HepG2 (cell line): Measurements from ENCODE around the gene IFT172. TPM values are rescaled to one million over a fixed set of nuclear protein-coding genes. Genes with fewer than 3 reads are reported as not detected.
A peak's percentile ranks its signal among the peaks of the same experiment; 100 is the strongest.

Experiments used
- BRD4 ChIP-seq: sonication (generic); formaldehyde crosslinking; IDR thresholded peaks from 2 replicates; pipeline ENCODE4 v1.4.0; 2020; ENCODE audit warnings: missing genetic modification reagents
- CBX2 ChIP-seq, 2 experiments: fragments of 200-600 bp in 1 of 2; sonication (generic); formaldehyde crosslinking in 1 of 2; IDR thresholded peaks; 2 replicates each; pipeline versions ENCODE4 v1.7.0 to v1.8.1; 2018 to 2022; ENCODE audit warnings: low read depth in 2 of 2, low read length in 1 of 2, mild to moderate bottlenecking in 1 of 2, missing genetic modification reagents in 1 of 2
- CBX5 ChIP-seq: sonication (generic); formaldehyde crosslinking; IDR thresholded peaks from 2 replicates; pipeline ENCODE4 v1.4.0; 2020; ENCODE audit warnings: missing genetic modification reagents, borderline replicate concordance
- DMTF1 ChIP-seq: sonication (generic); formaldehyde crosslinking; IDR thresholded peaks from 2 replicates; pipeline ENCODE4 v1.4.0; 2020; ENCODE audit warnings: mild to moderate bottlenecking, missing genetic modification reagents
- ETV5 ChIP-seq: IDR thresholded peaks from 2 replicates; pipeline ENCODE4 v1.6.1; 2018; ENCODE audit warnings: missing biosample characterization, missing genetic modification reagents, inconsistent platforms, borderline replicate concordance
- KLF6 ChIP-seq: IDR thresholded peaks from 2 replicates; pipeline ENCODE4 v1.8.0; 2016; ENCODE audit warnings: missing biosample characterization, missing genetic modification reagents
- KMT2A ChIP-seq: sonication (generic); formaldehyde crosslinking; IDR thresholded peaks from 2 replicates; pipeline ENCODE4 v1.4.0; 2020; ENCODE audit warnings: missing genetic modification reagents
- NR2C2 ChIP-seq: sonication (generic); formaldehyde crosslinking; IDR thresholded peaks from 2 replicates; pipeline ENCODE4 v1.4.0; 2020; ENCODE audit warnings: missing genetic modification reagents, mild to moderate bottlenecking, moderate library complexity, borderline replicate concordance
- PREB ChIP-seq: sonication (generic); formaldehyde crosslinking; IDR thresholded peaks from 2 replicates; pipeline ENCODE4 v1.4.0; 2020; ENCODE audit warnings: missing genetic modification reagents
- RBM22 ChIP-seq: fragments of 200-400 bp; formaldehyde crosslinking; optimal IDR thresholded peaks from 2 replicates; pipeline ENCODE3; 2017; ENCODE audit warnings: mild to moderate bottlenecking, low read length, moderate library complexity
- SKI ChIP-seq: fragments of 450-650 bp; IDR thresholded peaks from one replicate; pipeline ENCODE4 v1.6.1; 2018; ENCODE audit warnings: mild to moderate bottlenecking; ENCODE audit not compliant: partially characterized antibody
- SKIL ChIP-seq: sonication (generic); formaldehyde crosslinking; IDR thresholded peaks from 2 replicates; pipeline ENCODE4 v1.8.0; 2022; ENCODE audit warnings: missing genetic modification reagents, mild to moderate bottlenecking, moderate library complexity, borderline replicate concordance
- TGIF2 ChIP-seq: IDR thresholded peaks from 2 replicates; pipeline ENCODE4 v1.6.1; 2016; ENCODE audit warnings: control low read depth, missing compliant biosample characterization
- ZNF224 ChIP-seq: sonication (generic); formaldehyde crosslinking; IDR thresholded peaks from 2 replicates; pipeline ENCODE4 v1.5.0; 2020; ENCODE audit warnings: mild to moderate bottlenecking, missing genetic modification reagents
- ZNF225 ChIP-seq: sonication (generic); formaldehyde crosslinking; IDR thresholded peaks from 2 replicates; pipeline ENCODE4 v1.4.0; 2020; ENCODE audit warnings: mild to moderate bottlenecking, missing genetic modification reagents
- ZNF343 ChIP-seq: sonication (generic); formaldehyde crosslinking; IDR thresholded peaks from 2 replicates; pipeline ENCODE4 v1.4.0; 2020; ENCODE audit warnings: mild to moderate bottlenecking, missing genetic modification reagents
- ZNF570 ChIP-seq: sonication (generic); formaldehyde crosslinking; IDR thresholded peaks from 2 replicates; pipeline ENCODE4 v1.4.0; 2020; ENCODE audit warnings: mild to moderate bottlenecking, missing genetic modification reagents, borderline replicate concordance
- ZNF619 ChIP-seq: sonication (generic); formaldehyde crosslinking; IDR thresholded peaks from 2 replicates; pipeline ENCODE4 v1.4.0; 2020; ENCODE audit warnings: mild to moderate bottlenecking, missing genetic modification reagents
- ZNF672 ChIP-seq: sonication (generic); formaldehyde crosslinking; IDR thresholded peaks from 2 replicates; pipeline ENCODE4 v1.8.1; 2022; ENCODE audit warnings: missing genetic modification reagents
- ZNF777 ChIP-seq: sonication (generic); formaldehyde crosslinking; IDR thresholded peaks from 2 replicates; pipeline ENCODE4 v1.4.0; 2020; ENCODE audit warnings: missing genetic modification reagents
- ZNF800 ChIP-seq: sonication (generic); formaldehyde crosslinking; IDR thresholded peaks from 2 replicates; pipeline ENCODE4 v1.4.0; 2020; ENCODE audit warnings: missing genetic modification reagents
- ZNF841 ChIP-seq: sonication (generic); formaldehyde crosslinking; IDR thresholded peaks from 2 replicates; pipeline ENCODE4 v1.8.1; 2023; ENCODE audit warnings: missing genetic modification reagents, borderline replicate concordance
- ZSCAN12 ChIP-seq: sonication (generic); formaldehyde crosslinking; IDR thresholded peaks from 2 replicates; pipeline ENCODE4 v1.9.0; 2021; ENCODE audit warnings: mild to moderate bottlenecking, missing genetic modification reagents
- polyA plus RNA-seq, 8 experiments: library from polyadenylated mRNA; depleted of rRNA in 3 of 8; stranded (reverse) in 7 of 8; unstranded in 1 of 8; fragments of >200 nt; fragmentation: Illumina TruSeq in 4 of 8; extraction: Trizol in 4 of 8; gene quantifications; 2 replicates each; pipeline versions ENCODE4 v1.2.1 to v1.2.3, GENCODE V29; 2011 to 2016; ENCODE audit warnings: low read depth in 4 of 8, missing spikeins in 1 of 8, mixed read lengths in 1 of 8; ENCODE audit not compliant: insufficient read depth in 1 of 8
- total RNA-seq, 5 experiments: library from RNA; depleted of rRNA; stranded (reverse); fragments of >200 nt; fragmentation: Illumina TruSeq; extraction: Trizol; gene quantifications; 2 replicates each; pipeline ENCODE4 v1.2.3, GENCODE V29; 2016; ENCODE audit warnings: low read depth in 1 of 5

IFT172 gene
- total and polyA plus RNA-seq, 2 of the 13 experiments (the other 11 are each of a cell fraction or from before 2014, with no cell fraction given) = 21.6 to 35.7 TPM

- peak; percentile 74; the same call in 1 of the 2 replicates for TF ChIP-seq PREB (CRISPR knock-in tag)
- TF ChIP-seq BRD4 (CRISPR knock-in tag) = peak; percentile 72; the same call in 1 of the 2 replicates
- TF ChIP-seq TGIF2 = peak; percentile 67; the same call in 1 of the 2 replicates
- TF ChIP-seq ZNF619 (CRISPR knock-in tag) = no peak
- no peak for TF ChIP-seq ZNF224
- peak; percentile 22; the same call in 1 of the 2 replicates for TF ChIP-seq NR2C2 (CRISPR knock-in tag)
- no peak for TF ChIP-seq CBX5 (CRISPR knock-in tag)
- TF ChIP-seq ZNF777 (CRISPR knock-in tag) = peak; percentile 22; the same call in 1 of the 2 replicates
- no peak for TF ChIP-seq CBX2 (IDR thresholded peaks at IDR 0.05; ENCODE audit: low read depth, low read length)
- no peak for TF ChIP-seq CBX2 (CRISPR knock-in tag; IDR thresholded peaks at IDR 0.05; ENCODE audit: low read depth)
- 0 out of 2 replicates have a peak, but pooled peaks have one; percentile 6 for TF ChIP-seq ZNF225 (CRISPR knock-in tag)
- no peak for TF ChIP-seq KLF6 (CRISPR knock-in tag)
- no peak for TF ChIP-seq ZNF672 (CRISPR knock-in tag)
- peak; percentile 72 for TF ChIP-seq SKI
- TF ChIP-seq ETV5 = 0 out of 2 replicates have a peak, but pooled peaks have one; percentile 20
- TF ChIP-seq SKIL (CRISPR knock-in tag) = no peak; the same call in 1 of the 2 replicates
- no peak for TF ChIP-seq RBM22
- 0 out of 2 replicates have a peak, but pooled peaks have one; percentile 82 for TF ChIP-seq ZNF570 (CRISPR knock-in tag)
- no peak for TF ChIP-seq ZNF841
- peak; percentile 74 for TF ChIP-seq KMT2A (CRISPR knock-in tag)
- TF ChIP-seq ZNF343 = 0 out of 2 replicates have a peak, but pooled peaks have one; percentile 58
- peak; percentile 60; the same call in 1 of the 2 replicates for TF ChIP-seq DMTF1 (CRISPR knock-in tag)
- TF ChIP-seq ZSCAN12 = peak; percentile 90; the same call in 1 of the 2 replicates
- peak; percentile 41; the same call in 1 of the 2 replicates for TF ChIP-seq ZNF800
Measured at GRCh38 chr2:27428978-27429541, 60.5 kb downstream of the IFT172 start (continued).
